Endothelial cell of umbilical vein (primary cell): ENCODE results near the gene STAP1.

Experiments
- EZH2 ChIP-seq: IDR thresholded peaks from 2 replicates; pipeline ENCODE4 v1.6.1; 2012; ENCODE audit warnings: borderline replicate concordance, low read depth, mild to moderate bottlenecking, moderate library complexity, low read length, inconsistent platforms; ENCODE audit not compliant: severe bottlenecking
- GATA2 ChIP-seq: IDR thresholded peaks from 2 replicates; pipeline ENCODE4 v1.7.0; 2011; ENCODE audit warnings: low read depth, mild to moderate bottlenecking, moderate library complexity, mixed read lengths, low read length; ENCODE audit not compliant: insufficient read length, insufficient read depth
- JUN ChIP-seq: IDR thresholded peaks from 2 replicates; pipeline ENCODE4 v1.6.1; 2011; ENCODE audit warnings: borderline replicate concordance, low read depth; ENCODE audit not compliant: insufficient read length, insufficient read depth
- MAX ChIP-seq: IDR thresholded peaks from 2 replicates; pipeline ENCODE4 v1.6.1; 2011; ENCODE audit not compliant: insufficient read depth, insufficient read length
- MYC ChIP-seq: IDR thresholded peaks from one replicate; pipeline ENCODE4 v1.6.1; 2011; ENCODE audit warnings: mild to moderate bottlenecking, low read depth, low read length
- POLR2A ChIP-seq: IDR thresholded peaks from 2 replicates; pipeline ENCODE4 v1.6.1; 2012; ENCODE audit warnings: low read depth, mild to moderate bottlenecking, control low read depth, low read length
- POLR2AphosphoS5 ChIP-seq: IDR thresholded peaks from 2 replicates; pipeline ENCODE4 v1.6.1; 2012; ENCODE audit warnings: low read depth, mild to moderate bottlenecking, control low read depth, low read length, moderate library complexity; ENCODE audit not compliant: insufficient read depth
- TF ChIP-seq, protein P1 (sequence below), 2 donors: IDR thresholded peaks; 1 replicate in 1 of 2; 2 replicates in 1 of 2; pipeline ENCODE4 v1.5.1; 2011; ENCODE audit warnings: low read length in 2 of 2, mild to moderate bottlenecking in 2 of 2, moderate library complexity in 2 of 2, control low read depth in 1 of 2, inconsistent platforms in 1 of 2, low read depth in 1 of 2; ENCODE audit not compliant: insufficient read depth in 1 of 2; ENCODE audit errors: extremely low read depth in 1 of 2

DNA sequence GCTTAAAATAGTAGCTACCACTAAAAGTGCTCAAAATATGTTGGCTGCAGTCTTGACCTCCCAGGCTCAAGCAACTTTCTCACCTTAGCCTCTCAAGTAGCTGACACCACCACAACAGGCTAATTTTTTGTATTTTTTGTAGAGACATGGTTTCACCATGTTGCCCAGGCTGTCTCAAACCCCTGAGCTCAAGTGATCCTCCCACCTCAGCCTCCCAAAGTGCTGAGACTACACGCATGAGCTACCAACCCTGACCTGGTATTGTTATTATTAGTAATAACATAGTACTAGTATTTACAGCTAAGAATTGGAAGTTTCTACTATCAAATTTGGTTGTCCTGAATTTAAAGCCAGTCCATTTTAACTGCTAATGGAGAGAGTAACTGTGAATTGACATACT, 18.0 kb downstream of the STAP1 start:
- TF ChIP-seq POLR2AphosphoS5 = no peak
- TF ChIP-seq EZH2 = no peak
- no peak for TF ChIP-seq POLR2A
- TF ChIP-seq, protein P1, sequence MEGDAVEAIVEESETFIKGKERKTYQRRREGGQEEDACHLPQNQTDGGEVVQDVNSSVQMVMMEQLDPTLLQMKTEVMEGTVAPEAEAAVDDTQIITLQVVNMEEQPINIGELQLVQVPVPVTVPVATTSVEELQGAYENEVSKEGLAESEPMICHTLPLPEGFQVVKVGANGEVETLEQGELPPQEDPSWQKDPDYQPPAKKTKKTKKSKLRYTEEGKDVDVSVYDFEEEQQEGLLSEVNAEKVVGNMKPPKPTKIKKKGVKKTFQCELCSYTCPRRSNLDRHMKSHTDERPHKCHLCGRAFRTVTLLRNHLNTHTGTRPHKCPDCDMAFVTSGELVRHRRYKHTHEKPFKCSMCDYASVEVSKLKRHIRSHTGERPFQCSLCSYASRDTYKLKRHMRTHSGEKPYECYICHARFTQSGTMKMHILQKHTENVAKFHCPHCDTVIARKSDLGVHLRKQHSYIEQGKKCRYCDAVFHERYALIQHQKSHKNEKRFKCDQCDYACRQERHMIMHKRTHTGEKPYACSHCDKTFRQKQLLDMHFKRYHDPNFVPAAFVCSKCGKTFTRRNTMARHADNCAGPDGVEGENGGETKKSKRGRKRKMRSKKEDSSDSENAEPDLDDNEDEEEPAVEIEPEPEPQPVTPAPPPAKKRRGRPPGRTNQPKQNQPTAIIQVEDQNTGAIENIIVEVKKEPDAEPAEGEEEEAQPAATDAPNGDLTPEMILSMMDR (IDR thresholded peaks at IDR 0.05; ENCODE audit: extremely low read depth in 1 of 2, insufficient read depth in 1 of 2, low read depth in 1 of 2, low read length in 2 of 2) = no peak
- no peak for TF ChIP-seq MAX
- TF ChIP-seq MYC = no peak
- no peak for TF ChIP-seq JUN
- TF ChIP-seq GATA2 = no peak
